Measurements from ENCODE around the gene VSIG10. TPM values are rescaled to one million over a fixed set of nuclear protein-coding genes. Genes with fewer than 3 reads are reported as not detected.
"Not testable (repeated sequence)": the region's sequence is repeated elsewhere in the genome, so short reads cannot be mapped to it uniquely, and the experiment has no call there.

VSIG10 gene
- total RNA-seq, 2 experiments from 2014 or later, result 7.5 to 8.2 TPM

- CTCF ChIA-PET, result interaction anchor here (1.0 kb wide), 1 partner anchor 8 kb away, joined by 5 read pairs; no protein-coding TSS in a partner anchor
- ATAC-seq; H3K9me3 Mint-ChIP-seq (ENCODE audit: insufficient read depth); POLR2A ChIA-PET; H3K4me1 Mint-ChIP-seq (ENCODE audit: low read depth); H3K27ac Mint-ChIP-seq; H3K4me3 Mint-ChIP-seq; H3K36me3 Mint-ChIP-seq (ENCODE audit: low read depth); DNase-seq; H3K27me3 Mint-ChIP-seq (ENCODE audit: low read depth): not testable (repeated sequence)
These were observed 25.6 kb upstream of the VSIG10 start for GRCh38 chr12:118129436-118129835.

DNA sequence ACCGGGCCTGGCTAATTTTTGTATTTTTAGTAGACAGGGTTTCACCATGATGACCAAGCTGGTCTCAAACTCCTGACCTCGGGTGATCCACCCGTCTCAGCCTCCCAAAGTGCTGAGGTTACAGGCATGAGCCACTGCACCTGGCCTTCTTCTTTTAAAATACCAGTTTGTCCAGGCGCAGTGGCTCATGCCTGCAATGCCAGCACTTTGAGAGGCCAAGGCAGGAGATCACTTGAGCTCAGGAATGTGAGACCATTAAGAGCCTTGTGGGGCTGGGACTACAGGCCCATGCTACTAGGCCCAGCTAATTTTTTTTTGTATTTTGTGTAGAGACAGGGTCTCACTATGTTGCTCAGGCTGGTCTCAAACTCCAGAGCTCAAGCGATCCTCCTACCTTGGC lies 24.1 kb upstream of the VSIG10 start:
- DNase-seq (no peak), ATAC-seq (no peak)
- H3K4me1 Mint-ChIP-seq (ENCODE audit: low read depth), result peaks cover 4% of the 10 kb centered on the region
- POLR2A ChIA-PET, result no interaction called here
- H3K27me3 Mint-ChIP-seq (ENCODE audit: low read depth), result no peaks in the 10 kb centered on the region
- CTCF ChIA-PET, result interaction anchor here (0.9 kb wide), 1 partner anchor 248 kb away, joined by 4 read pairs; the partner anchor contains the start of gene SUDS3
- H3K27ac Mint-ChIP-seq, result no peak overlapping the region
- H3K36me3 Mint-ChIP-seq (ENCODE audit: low read depth), result no peaks in the 10 kb centered on the region
- H3K4me3 Mint-ChIP-seq, result no peak overlapping the region
- no peaks in the 10 kb centered on the region for H3K9me3 Mint-ChIP-seq (ENCODE audit: insufficient read depth)

GRCh38 chr12:118126119-118126757 lies 22.4 kb upstream of the VSIG10 start:
- no peaks in the 10 kb centered on the region for H3K4me1 Mint-ChIP-seq (ENCODE audit: low read depth)
- no peak for ATAC-seq
- H3K4me3 Mint-ChIP-seq, result no peak overlapping the region
- no peaks in the 10 kb centered on the region for H3K36me3 Mint-ChIP-seq (ENCODE audit: low read depth)
- CTCF ChIA-PET, result no interaction called here
- no peaks in the 10 kb centered on the region for H3K27me3 Mint-ChIP-seq (ENCODE audit: low read depth)
- POLR2A ChIA-PET, result no interaction called here
- no peak for DNase-seq
- H3K9me3 Mint-ChIP-seq (ENCODE audit: insufficient read depth), result no peaks in the 10 kb centered on the region
- H3K27ac Mint-ChIP-seq, result no peak overlapping the region

GRCh38 chr12:118125743-118126118 lies 21.9 kb upstream of the VSIG10 start:
- no peak overlapping the region for H3K4me3 Mint-ChIP-seq
- no peaks in the 10 kb centered on the region for H3K27me3 Mint-ChIP-seq (ENCODE audit: low read depth)
- H3K27ac Mint-ChIP-seq, result no peak overlapping the region
- no peak for DNase-seq
- H3K9me3 Mint-ChIP-seq (ENCODE audit: insufficient read depth), result no peaks in the 10 kb centered on the region
- no peak for ATAC-seq
- H3K4me1 Mint-ChIP-seq (ENCODE audit: low read depth), result peaks cover 4% of the 10 kb centered on the region
- CTCF ChIA-PET, result no interaction called here
- POLR2A ChIA-PET, result no interaction called here
- H3K36me3 Mint-ChIP-seq (ENCODE audit: low read depth), result no peaks in the 10 kb centered on the region

- Mint-ChIP-seq H3K27ac (no peak overlapping the region), H3K4me3 (no peak overlapping the region), H3K36me3 (ENCODE audit: low read depth) (no peaks in the 10 kb centered on the region), H3K9me3 (ENCODE audit: insufficient read depth) (no peaks in the 10 kb centered on the region), H3K4me1 (ENCODE audit: low read depth) (peaks cover 9% of the 10 kb centered on the region), H3K27me3 (ENCODE audit: low read depth) (no peaks in the 10 kb centered on the region)
- no peak for DNase-seq
- no peak for ATAC-seq
- ChIA-PET POLR2A (interaction anchor here (1.8 kb wide), 1 partner anchor 11 kb away, joined by 5 read pairs; the partner anchor contains the start of gene PEBP1), CTCF (no interaction called here)
These were observed 20.6 kb upstream of the VSIG10 start for GRCh38 chr12:118124333-118124874.

DNA sequence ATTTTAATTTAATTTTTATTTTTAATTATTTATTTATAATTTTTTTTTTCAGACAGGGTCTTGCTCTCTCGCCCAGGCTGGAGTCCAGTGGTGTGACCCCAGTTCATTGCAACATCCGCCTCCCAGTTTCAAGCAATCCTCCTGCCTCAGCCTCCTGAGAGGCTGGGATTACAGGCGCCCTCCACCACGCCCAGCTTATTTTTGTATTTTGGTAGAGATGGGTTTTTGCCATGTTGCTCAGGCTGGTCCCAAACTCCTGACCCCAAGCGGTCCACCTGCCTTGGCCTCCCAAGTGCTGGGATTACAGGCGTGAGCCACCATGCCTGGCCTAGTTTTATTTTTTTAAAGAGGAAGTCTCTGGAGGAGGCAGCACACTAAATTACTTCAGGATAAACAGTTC lies 18.5 kb upstream of the VSIG10 start:
- no peaks in the 10 kb centered on the region for H3K36me3 Mint-ChIP-seq (ENCODE audit: low read depth)
- H3K27ac Mint-ChIP-seq, result no peak overlapping the region
- CTCF ChIA-PET, result interaction anchor here (1.6 to 4.8 kb wide), 4 partner anchors 8 to 254 kb away, joined by 5 to 69 read pairs (median 6); partner anchors contain the start of gene SUDS3
- no peaks in the 10 kb centered on the region for H3K27me3 Mint-ChIP-seq (ENCODE audit: low read depth)
- POLR2A ChIA-PET, result no interaction called here
- ATAC-seq (no peak), DNase-seq (no peak)
- peaks cover 9% of the 10 kb centered on the region for H3K4me1 Mint-ChIP-seq (ENCODE audit: low read depth)
- no peak overlapping the region for H3K4me3 Mint-ChIP-seq
- H3K9me3 Mint-ChIP-seq (ENCODE audit: insufficient read depth), result no peaks in the 10 kb centered on the region

DNA sequence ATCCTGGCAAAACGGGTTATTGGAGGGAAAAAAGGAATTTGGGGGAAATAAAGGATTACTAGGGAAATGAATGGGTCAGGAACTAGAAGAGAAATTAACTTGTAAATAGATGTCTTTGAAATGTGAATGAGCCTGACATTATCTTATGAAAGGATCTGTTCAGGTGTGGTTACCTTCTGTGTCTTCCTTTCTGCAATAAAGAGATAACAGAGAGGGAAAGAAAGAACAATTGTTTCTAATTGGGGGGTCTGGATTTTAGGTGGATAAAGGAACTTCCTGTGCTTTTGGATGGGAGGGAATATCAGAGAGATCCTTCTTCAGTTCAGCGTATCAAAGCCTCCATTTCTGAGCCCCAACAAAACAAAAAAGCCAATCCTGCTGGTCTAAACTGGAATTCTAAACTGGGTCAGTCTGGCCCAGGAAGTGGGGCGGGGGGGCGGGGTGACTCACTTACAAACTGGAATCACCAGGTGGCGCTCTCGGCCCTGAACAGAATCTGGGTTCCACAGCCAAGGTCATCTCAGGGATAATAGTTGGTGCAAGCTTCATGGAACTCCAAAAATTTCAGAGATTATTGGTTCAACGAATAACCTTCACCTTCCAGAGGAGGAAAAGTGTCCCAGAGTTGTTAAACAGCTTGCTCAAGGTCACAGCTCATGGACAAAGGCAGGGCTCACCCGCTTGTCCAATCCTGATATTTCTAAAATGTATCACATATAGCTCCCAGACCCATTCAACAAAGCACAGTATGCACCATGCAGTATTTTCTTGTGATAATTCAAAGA lies 17.0 kb upstream of the VSIG10 start:
- Mint-ChIP-seq H3K27ac (peak overlapping the region; percentile 62), H3K36me3 (ENCODE audit: low read depth) (no peaks in the 10 kb centered on the region), H3K9me3 (ENCODE audit: insufficient read depth) (no peaks in the 10 kb centered on the region), H3K27me3 (ENCODE audit: low read depth) (no peaks in the 10 kb centered on the region), H3K4me3 (no peak overlapping the region), H3K4me1 (ENCODE audit: low read depth) (peaks cover 9% of the 10 kb centered on the region)
- ChIA-PET CTCF (interaction anchor here (0.7 to 4.8 kb wide), 19 partner anchors 8 to 284 kb away, joined by 3 to 69 read pairs (median 4); partner anchors contain the start of genes PEBP1 and SUDS3), POLR2A (interaction anchor here (1.4 kb wide), 1 partner anchor 15 kb away, joined by 5 read pairs; the partner anchor contains the start of gene PEBP1)
- peak; percentile 77 for ATAC-seq
- DNase-seq, result peak; percentile 75

- Mint-ChIP-seq H3K4me1 (ENCODE audit: low read depth) (peaks cover 9% of the 10 kb centered on the region), H3K4me3 (no peak overlapping the region)
- POLR2A ChIA-PET, result no interaction called here
These were observed 15.7 kb upstream of the VSIG10 start for GRCh38 chr12:118119449-118119879.

GRCh38 chr12:118109088-118109487 lies 5.3 kb upstream of the VSIG10 start:
- ChIA-PET CTCF (interaction anchor here (0.9 to 1.4 kb wide), 2 partner anchors 10 to 12 kb away, joined by 3 to 4 read pairs; no protein-coding TSS in a partner anchor), POLR2A (interaction anchor here (1.0 kb wide), 1 partner anchor 26 kb away, joined by 3 read pairs; the partner anchor contains the start of gene PEBP1)
- Mint-ChIP-seq H3K4me1 (ENCODE audit: low read depth) (peaks cover 3% of the 10 kb centered on the region), H3K9me3 (ENCODE audit: insufficient read depth) (no peaks in the 10 kb centered on the region), H3K36me3 (ENCODE audit: low read depth) (no peaks in the 10 kb centered on the region), H3K27ac (no peak overlapping the region), H3K27me3 (ENCODE audit: low read depth) (peaks cover 4% of the 10 kb centered on the region), H3K4me3 (no peak overlapping the region)
- DNase-seq (no peak), ATAC-seq (no peak)

More at GRCh38 chr12:118119449-118119879, 15.7 kb upstream of the VSIG10 start:
- DNase-seq (no peak), ATAC-seq (no peak)
- Mint-ChIP-seq H3K9me3 (ENCODE audit: insufficient read depth) (no peaks in the 10 kb centered on the region), H3K27me3 (ENCODE audit: low read depth) (no peaks in the 10 kb centered on the region), H3K27ac (no peak overlapping the region), H3K36me3 (ENCODE audit: low read depth) (no peaks in the 10 kb centered on the region)
- CTCF ChIA-PET, result interaction anchor here (0.6 to 4.8 kb wide), 3 partner anchors 11 to 257 kb away, joined by 3 to 69 read pairs (median 3); partner anchors contain the start of gene SUDS3

- ChIA-PET POLR2A (interaction anchor here (0.7 kb wide), 1 partner anchor 238 kb away, joined by 3 read pairs; no protein-coding TSS in a partner anchor), CTCF (no interaction called here)
- DNase-seq, result no peak
- no peak for ATAC-seq
- Mint-ChIP-seq H3K4me3 (no peak overlapping the region), H3K9me3 (ENCODE audit: insufficient read depth) (no peaks in the 10 kb centered on the region), H3K4me1 (ENCODE audit: low read depth) (peaks cover 8% of the 10 kb centered on the region), H3K36me3 (ENCODE audit: low read depth) (no peaks in the 10 kb centered on the region), H3K27me3 (ENCODE audit: low read depth) (peaks cover 8% of the 10 kb centered on the region), H3K27ac (no peak overlapping the region)
These were observed 3.9 kb upstream of the VSIG10 start for GRCh38 chr12:118107694-118108093.

DNA sequence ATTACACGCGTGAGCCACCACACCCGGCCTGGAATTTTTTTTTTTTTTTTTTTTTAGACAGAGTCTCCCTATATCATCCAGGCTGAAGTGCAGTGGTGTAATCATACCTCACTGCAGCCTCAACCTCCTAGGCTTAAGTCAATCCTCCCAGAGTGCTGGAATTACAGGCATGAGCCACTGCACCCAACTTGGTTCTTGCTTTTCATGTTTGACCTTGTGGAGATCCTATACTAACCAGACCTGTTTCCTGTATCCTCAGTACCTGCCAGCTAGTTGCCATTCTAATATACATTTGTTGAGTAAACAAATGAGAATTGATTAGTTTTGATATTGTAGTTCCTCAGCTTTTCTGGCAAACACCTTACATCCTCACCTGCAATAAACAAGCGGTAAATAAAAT lies 3.2 kb upstream of the VSIG10 start:
- Mint-ChIP-seq H3K36me3 (ENCODE audit: low read depth) (no peaks in the 10 kb centered on the region), H3K4me1 (ENCODE audit: low read depth) (peaks cover 8% of the 10 kb centered on the region), H3K27me3 (ENCODE audit: low read depth) (peaks cover 13% of the 10 kb centered on the region), H3K9me3 (ENCODE audit: insufficient read depth) (no peaks in the 10 kb centered on the region), H3K4me3 (no peak overlapping the region), H3K27ac (no peak overlapping the region)
- ChIA-PET CTCF (no interaction called here), POLR2A (no interaction called here)
- no peak for DNase-seq
- ATAC-seq, result no peak

DNA sequence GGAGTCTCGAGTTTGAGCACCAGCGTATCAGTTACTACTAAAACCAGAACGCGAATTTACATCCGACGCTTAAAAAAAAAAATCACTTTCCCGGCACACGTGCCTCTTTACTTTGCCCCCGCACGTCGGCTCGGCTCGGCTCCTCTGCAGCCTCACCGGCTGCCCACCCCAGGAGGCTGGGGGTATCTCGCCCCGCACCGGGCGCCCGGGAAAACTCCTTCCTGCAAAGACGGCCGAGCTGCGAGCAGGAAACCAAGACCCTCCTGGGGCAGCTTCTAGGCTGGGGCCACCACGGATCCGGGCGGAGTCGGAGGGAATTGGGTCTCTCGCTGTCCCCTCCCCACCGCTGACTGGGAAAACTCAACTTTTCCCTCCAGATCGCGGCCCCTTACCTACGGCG lies 610 bp downstream of the VSIG10 start:
- ATAC-seq, result peak; percentile 10
- Mint-ChIP-seq H3K4me1 (ENCODE audit: low read depth) (peaks cover 8% of the 10 kb centered on the region), H3K9me3 (ENCODE audit: insufficient read depth) (no peaks in the 10 kb centered on the region), H3K4me3 (peak overlapping the region; percentile 80), H3K27ac (no peak overlapping the region), H3K36me3 (ENCODE audit: low read depth) (no peaks in the 10 kb centered on the region), H3K27me3 (ENCODE audit: low read depth) (peaks cover 21% of the 10 kb centered on the region)
- ChIA-PET POLR2A (no interaction called here), CTCF (interaction anchor here (1.5 kb wide), 1 partner anchor 12 kb away, joined by 4 read pairs; no protein-coding TSS in a partner anchor)
- peak; percentile 20 for DNase-seq
